Esophagus (tissue), 2 donors: ENCODE results near the gene KCMF1. TPM values are rescaled to one million over a fixed set of nuclear protein-coding genes. Genes with fewer than 3 reads are reported as not detected.

Source experiments
- H3K27ac ChIP-seq, 2 donors: one replicate each; pipeline ENCODE4 v1.5.1; 2013; ENCODE audit warnings: low read depth in 2 of 2, mild to moderate bottlenecking in 2 of 2, inconsistent platforms in 1 of 2, low read length in 1 of 2, moderate library complexity in 1 of 2
- H3K27me3 ChIP-seq, 2 donors: one replicate each; pipeline ENCODE4 v1.6.1; 2013; ENCODE audit warnings: low read length in 2 of 2, control low read depth in 1 of 2, mild to moderate bottlenecking in 1 of 2; ENCODE audit not compliant: insufficient read depth in 2 of 2, control insufficient read depth in 1 of 2
- H3K36me3 ChIP-seq, 2 donors: one replicate each; pipeline ENCODE4 v1.6.1; 2013; ENCODE audit warnings: low read length in 1 of 2; ENCODE audit not compliant: control insufficient read depth in 2 of 2, insufficient read depth in 2 of 2
- H3K4me1 ChIP-seq, 2 donors: one replicate each; pipeline ENCODE4 v1.6.1; 2013; ENCODE audit warnings: low read length in 1 of 2; ENCODE audit not compliant: control insufficient read depth in 2 of 2, insufficient read depth in 2 of 2
- H3K4me3 ChIP-seq, 2 donors: one replicate each; pipeline ENCODE4 v1.5.1; 2013; ENCODE audit warnings: low read length in 2 of 2, mild to moderate bottlenecking in 2 of 2, low read depth in 1 of 2, moderate library complexity in 1 of 2
- H3K9me3 ChIP-seq, 2 donors: one replicate each; pipeline ENCODE4 v1.6.1; 2013; ENCODE audit warnings: mild to moderate bottlenecking in 2 of 2, low read depth in 1 of 2, low read length in 1 of 2, moderate library complexity in 1 of 2; ENCODE audit not compliant: control insufficient read depth in 2 of 2, insufficient read depth in 1 of 2
- WGBS, 2 donors: extraction: QIAGEN DNeasy Blood & Tissue Kit; methylation state at CpG; one replicate each; pipeline ENCODE4 v1.1.7; 2013; 5-methylcytosine and 5-hydroxymethylcytosine counted together
- polyA plus RNA-seq, 2 donors: library from polyadenylated mRNA; stranded (reverse); fragments of 200-250 nt; gene quantifications; one replicate each; pipeline ENCODE4 v1.2.3, GENCODE V29; 2013
- donor health status: healthy with polysubstance abuse.
- donor health status: Bipolar disorder and iron deficiency.

KCMF1 gene
- polyA plus RNA-seq, 2 donors, result 33.7 to 52.7 TPM

DNA sequence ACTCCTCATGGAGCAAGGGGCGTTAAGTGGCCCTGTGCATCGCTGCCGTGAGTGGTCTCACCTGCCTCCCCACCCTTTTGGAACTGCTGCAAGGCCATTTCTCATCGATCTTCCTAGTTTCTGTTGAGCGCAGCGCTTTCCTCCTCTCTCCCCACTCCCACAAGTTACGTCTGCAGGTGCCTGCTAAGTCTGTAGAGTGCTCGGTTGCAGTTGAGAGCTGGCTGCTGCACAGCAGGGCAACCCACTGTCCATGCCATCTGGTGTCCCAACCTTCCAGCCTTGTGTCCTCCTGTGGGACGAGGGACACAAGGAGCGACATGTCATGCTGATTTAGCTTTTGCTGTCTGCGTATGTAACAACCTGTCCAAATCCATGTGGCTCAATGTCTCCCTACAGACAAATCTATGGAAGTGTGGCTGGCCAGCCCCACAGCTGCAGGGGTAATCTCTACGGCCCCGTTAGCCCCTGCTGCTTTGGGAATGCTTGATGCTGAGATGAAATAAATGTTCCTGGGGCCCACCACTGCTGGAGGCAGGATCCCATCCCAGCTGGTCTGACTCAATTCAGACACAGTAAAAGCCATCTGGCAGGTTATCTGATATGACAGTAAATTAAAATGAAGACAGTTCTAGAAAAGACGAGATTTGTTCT lies 94.1 kb downstream of the KCMF1 start:
- WGBS, 2 donors, result 72 to 80% methylated on average over 14 of the region's 14 CpGs
- no peaks in the 10 kb centered on the region for H3K27me3 ChIP-seq
- no peak overlapping the region for H3K4me3 ChIP-seq
- no peaks in the 10 kb centered on the region for H3K9me3 ChIP-seq
- peaks cover 3% of the 10 kb centered on the region in 2 donors for H3K4me1 ChIP-seq
- no peak overlapping the region for H3K27ac ChIP-seq
- no peaks in the 10 kb centered on the region for H3K36me3 ChIP-seq

DNA sequence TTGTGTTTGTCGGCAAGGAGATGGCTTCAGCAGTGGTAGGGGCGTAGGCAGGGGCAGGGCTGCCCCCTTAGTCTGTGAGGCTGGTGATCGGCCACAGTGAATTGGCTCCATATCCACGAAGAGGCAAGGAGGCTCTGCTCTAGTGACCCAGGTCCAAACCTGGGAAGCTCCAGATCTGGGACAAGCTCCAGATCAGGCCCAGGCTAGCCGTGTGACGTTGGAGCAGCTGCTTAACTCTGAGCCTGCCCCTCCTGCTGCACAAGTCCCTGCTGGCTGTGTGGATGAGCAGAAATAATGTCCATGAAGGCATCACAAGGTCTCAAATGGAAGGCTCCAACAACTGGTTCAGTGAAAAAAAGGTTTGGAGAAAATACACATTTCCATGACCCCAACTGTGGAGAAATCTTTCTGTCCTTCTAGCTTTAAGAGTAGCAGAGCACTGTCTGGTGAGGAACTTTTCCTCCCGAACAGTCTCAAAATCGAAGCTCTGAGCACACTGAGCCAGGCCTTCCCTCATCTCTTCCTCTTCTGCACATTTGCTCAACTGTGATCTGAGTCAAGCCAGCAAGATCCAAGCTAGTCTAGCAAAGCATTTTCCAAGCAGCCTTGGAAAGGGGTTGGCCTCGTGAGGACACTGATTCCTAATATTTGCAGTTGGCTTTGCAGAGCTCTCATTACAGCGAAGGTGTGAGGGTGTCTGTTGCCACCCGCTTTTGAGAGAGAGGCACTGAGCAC lies 95.2 kb downstream of the KCMF1 start:
- H3K27me3 ChIP-seq, result no peaks in the 10 kb centered on the region
- WGBS, 2 donors, result 53% methylated on average over 11 of the region's 11 CpGs
- H3K27ac ChIP-seq, result peak overlapping the region in 1 of 2 donors; percentile 67

DNA sequence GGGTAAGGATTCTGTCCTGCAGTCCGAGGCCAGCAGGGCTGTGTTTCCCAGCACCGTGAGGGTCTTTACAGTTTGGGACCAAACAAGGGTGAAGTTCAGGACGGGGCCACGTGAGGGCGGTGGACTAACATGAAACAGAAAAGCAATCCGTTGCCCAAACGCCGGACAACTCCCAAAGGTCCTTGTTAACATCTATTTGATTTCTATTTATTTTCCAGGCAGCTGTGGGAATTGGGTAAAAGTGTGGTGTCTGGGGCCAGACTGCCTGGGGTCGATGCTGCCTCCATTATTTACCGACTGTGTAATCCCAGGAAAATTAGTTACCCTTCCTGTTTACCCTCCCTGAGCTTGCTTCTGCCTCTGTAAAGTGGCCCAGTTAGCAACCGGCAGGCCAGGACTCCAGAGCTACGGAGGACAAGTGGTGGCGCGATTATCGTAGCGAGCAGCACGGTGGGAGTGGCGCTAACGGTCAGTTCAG lies 96.0 kb downstream of the KCMF1 start:
- Histone ChIP-seq H3K4me3 (peak overlapping the region in 1 of 2 donors; percentile 8), H3K36me3 (no peaks in the 10 kb centered on the region), H3K27me3 (no peaks in the 10 kb centered on the region), H3K4me1 (peaks cover 3% of the 10 kb centered on the region in 2 donors), H3K9me3 (no peaks in the 10 kb centered on the region), H3K27ac (no peak overlapping the region)
- WGBS, 2 donors, result 7 to 8% methylated on average over 19 of the region's 19 CpGs

More for the DNA sequence above, 95.2 kb downstream of the KCMF1 start:
- Histone ChIP-seq H3K9me3 (no peaks in the 10 kb centered on the region), H3K4me3 (no peak overlapping the region), H3K36me3 (no peaks in the 10 kb centered on the region), H3K4me1 (peaks cover 3% of the 10 kb centered on the region in 2 donors)

DNA sequence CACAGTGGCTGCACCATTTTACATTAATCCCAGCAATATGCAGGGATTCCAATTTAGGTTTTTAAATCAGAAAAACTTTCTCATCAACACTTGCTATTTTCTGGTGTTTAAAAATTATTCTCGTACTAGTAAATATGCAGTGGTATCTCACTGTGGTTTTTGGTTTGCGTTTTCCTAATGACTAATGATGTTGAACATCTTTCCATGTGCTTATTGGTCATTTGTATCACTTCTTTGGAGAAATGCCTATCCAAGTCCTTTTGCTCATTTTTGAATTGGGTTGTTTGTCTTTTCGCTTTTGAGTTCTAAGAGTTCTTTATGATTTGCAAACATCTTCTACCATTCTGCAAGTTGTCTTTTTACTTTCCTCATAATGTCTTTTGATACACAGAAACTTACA lies 100.1 kb downstream of the KCMF1 start:
- H3K4me3 ChIP-seq, result no peak overlapping the region
- no peaks in the 10 kb centered on the region for H3K36me3 ChIP-seq
- H3K9me3 ChIP-seq, result no peaks in the 10 kb centered on the region
- WGBS, 2 donors, result 74 to 87% methylated on average over 3 of the region's 3 CpGs
- H3K4me1 ChIP-seq, result peaks cover 0 to 3% of the 10 kb centered on the region in 2 donors
- no peak overlapping the region for H3K27ac ChIP-seq
- no peaks in the 10 kb centered on the region for H3K27me3 ChIP-seq

DNA sequence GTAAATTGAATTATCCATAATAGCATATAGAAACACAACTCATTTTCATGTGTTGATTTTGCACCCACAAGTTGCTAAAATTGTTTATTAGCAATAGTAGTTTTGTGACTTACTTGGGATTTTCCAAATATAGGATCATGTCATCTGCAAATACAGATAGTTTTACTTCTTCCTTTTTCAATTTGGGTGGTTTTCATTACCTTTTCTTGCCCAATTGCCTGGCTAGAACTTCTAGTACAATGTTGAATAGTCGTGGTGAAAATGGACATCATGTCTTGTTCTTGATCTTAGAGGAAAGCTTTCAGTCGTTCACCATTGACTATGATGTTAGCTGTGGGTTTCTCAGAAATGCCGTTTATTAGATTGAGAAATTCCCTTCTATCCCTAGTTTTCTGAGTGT lies 102.1 kb downstream of the KCMF1 start:
- Histone ChIP-seq H3K36me3 (no peaks in the 10 kb centered on the region), H3K9me3 (no peaks in the 10 kb centered on the region), H3K4me3 (no peak overlapping the region), H3K27ac (no peak overlapping the region), H3K27me3 (no peaks in the 10 kb centered on the region), H3K4me1 (no peaks in the 10 kb centered on the region)
- 82% methylated on average over 3 of the region's 3 CpGs for WGBS, 2 donors

DNA sequence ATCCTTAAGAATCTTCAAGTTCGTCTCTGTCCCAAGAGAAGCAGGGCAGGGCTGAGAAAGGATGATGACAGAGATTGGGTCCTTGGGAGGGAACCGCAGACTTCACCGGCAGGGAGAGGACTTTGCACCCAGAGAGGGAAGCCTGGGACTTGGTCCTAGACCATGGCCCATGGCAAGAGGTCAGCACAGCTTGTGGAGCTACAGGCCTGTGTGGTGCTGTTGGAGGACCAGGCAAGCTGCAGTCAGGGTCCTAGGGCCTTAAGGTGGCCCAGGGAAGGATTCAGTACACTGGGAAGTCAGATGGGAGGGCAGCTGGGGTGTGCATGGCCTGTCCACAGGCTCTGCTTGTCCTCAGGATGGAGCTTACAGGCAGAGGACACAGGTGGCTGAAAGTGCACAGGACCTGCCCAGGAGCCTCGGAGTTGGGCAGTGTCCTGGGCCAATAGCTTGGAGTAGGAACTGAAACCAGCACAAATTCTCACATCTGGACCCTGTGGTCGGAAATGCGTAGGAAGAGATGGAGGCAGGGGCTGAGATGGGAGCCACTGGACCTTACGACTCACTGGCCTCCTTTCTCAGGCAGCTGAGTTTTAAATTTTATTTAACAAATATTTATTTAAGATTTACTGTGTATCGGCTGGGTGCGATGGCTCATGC lies 105.8 kb downstream of the KCMF1 start:
- Histone ChIP-seq H3K27me3 (no peaks in the 10 kb centered on the region), H3K36me3 (no peaks in the 10 kb centered on the region), H3K27ac (no peak overlapping the region), H3K4me3 (no peak overlapping the region), H3K9me3 (peaks cover 0 to 2% of the 10 kb centered on the region in 2 donors), H3K4me1 (no peaks in the 10 kb centered on the region)
- WGBS, 2 donors, result 86 to 89% methylated on average over 9 of the region's 9 CpGs

DNA sequence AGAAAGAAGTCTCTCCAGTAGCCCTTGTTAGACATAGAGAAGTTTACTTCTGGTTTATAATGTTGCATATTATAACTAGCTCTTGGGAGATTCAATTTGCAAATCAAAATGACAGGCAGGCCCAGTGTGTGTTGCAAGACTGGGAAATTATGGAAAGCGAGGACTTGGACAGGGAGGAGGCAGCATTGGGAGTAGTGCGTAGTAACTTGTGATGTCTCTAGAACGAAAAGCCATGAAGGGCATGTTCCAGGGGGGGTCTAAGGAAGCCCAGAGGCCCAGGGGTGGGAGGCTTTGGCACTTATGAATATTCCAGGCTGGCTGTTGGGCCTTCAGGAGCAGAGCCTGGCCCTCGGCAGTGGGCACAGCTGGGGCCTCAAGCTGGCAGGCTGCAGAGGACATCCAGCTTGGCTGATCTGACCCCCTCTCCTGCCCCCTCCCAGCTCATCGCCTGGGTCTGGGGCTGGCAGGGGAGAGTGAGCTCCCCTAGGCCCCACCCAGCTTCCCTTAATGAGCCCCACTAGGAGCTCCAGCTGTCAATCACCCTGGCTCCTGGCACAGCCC lies 107.0 kb downstream of the KCMF1 start:
- Histone ChIP-seq H3K36me3 (no peaks in the 10 kb centered on the region), H3K4me3 (no peak overlapping the region), H3K9me3 (peaks cover 0 to 3% of the 10 kb centered on the region in 2 donors), H3K4me1 (no peaks in the 10 kb centered on the region), H3K27me3 (no peaks in the 10 kb centered on the region), H3K27ac (no peak overlapping the region)
- 81 to 88% methylated on average over 5 of the region's 5 CpGs for WGBS, 2 donors

DNA sequence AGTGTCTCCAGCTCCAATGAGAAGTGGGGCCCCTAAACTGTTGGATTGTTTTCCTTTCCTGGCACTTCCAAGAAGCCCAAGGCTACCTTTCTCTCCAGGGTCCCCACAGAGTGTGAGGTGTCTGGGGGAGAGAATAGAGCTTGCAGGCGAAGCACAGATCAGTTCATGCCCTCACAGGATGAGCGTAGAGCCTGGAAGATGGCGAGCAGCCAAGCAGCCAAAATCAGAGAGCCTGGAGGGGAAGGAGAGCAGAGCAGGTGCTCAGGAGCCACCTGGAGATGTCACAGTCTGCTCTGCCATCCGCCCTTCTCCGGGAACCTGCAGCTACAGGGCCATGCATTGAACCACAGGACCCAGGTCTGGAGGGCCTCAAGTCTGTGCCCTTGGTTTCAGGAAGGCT lies 107.6 kb downstream of the KCMF1 start:
- H3K36me3 ChIP-seq, result no peaks in the 10 kb centered on the region
- H3K4me3 ChIP-seq, result no peak overlapping the region
- WGBS, 2 donors, result 67 to 82% methylated on average over 5 of the region's 5 CpGs
- no peaks in the 10 kb centered on the region for H3K4me1 ChIP-seq
- H3K27me3 ChIP-seq, result no peaks in the 10 kb centered on the region
- no peak overlapping the region for H3K27ac ChIP-seq
- peaks cover 0 to 3% of the 10 kb centered on the region in 2 donors for H3K9me3 ChIP-seq

DNA sequence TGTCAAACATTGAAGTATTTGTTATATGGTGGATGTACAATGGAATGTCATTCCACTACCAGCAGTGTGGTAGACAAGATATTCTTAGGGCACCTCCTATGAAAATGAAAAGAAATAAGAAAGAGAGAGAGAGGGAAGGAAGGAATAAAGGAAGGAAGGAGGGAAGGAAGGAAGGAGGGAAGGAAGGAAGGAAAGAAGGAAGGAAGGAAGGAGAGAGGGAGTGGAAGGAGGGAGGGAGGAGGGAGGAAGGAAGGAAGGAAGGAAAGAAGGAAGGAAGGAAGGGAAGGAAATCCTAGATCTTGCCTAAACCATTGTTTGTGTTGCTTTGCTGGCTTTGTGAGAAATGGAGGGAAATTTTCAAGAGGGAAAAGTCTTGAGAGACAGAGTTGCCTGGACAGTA lies 112.1 kb downstream of the KCMF1 start:
- H3K9me3 ChIP-seq, result peaks cover 0 to 3% of the 10 kb centered on the region in 2 donors

More for the DNA sequence above, 112.1 kb downstream of the KCMF1 start:
- Histone ChIP-seq H3K27ac (no peak overlapping the region), H3K4me1 (no peaks in the 10 kb centered on the region), H3K27me3 (no peaks in the 10 kb centered on the region), H3K4me3 (no peak overlapping the region), H3K36me3 (no peaks in the 10 kb centered on the region)
